Spleen (tissue), 11 donors: ENCODE data around the gene POF1B. TPM values are rescaled to one million over a fixed set of nuclear protein-coding genes. Genes with fewer than 3 reads are reported as not detected.
"Not testable (repeated sequence)": the region's sequence is repeated elsewhere in the genome, so short reads cannot be mapped to it uniquely, and the experiment has no call there.

Experiments
- DNase-seq: peaks from one replicate; pipeline ENCODE4 v3.0.0-alpha.2; 2020
- H3K27ac ChIP-seq, 8 donors: fragments of 200-600 bp; sonication (generic) in 7 of 8; 1 replicate in 4 of 8; 2 replicates in 4 of 8; pipeline versions ENCODE4 v1.5.0 to v1.8.0; 2016 to 2021; ENCODE audit warnings: inconsistent platforms in 4 of 8, mild to moderate bottlenecking in 4 of 8, moderate library complexity in 1 of 8
- H3K27me3 ChIP-seq, 7 donors: fragments of 200-600 bp; sonication (generic) in 6 of 7; replicated peaks in 1 of 7; 1 replicate in 4 of 7; 2 replicates in 3 of 7; pipeline versions ENCODE4 v1.5.0 to v1.8.0; 2016 to 2021; ENCODE audit warnings: inconsistent platforms in 3 of 7, mild to moderate bottlenecking in 1 of 7
- H3K36me3 ChIP-seq, 6 donors: fragments of 200-600 bp; sonication (generic) in 5 of 6; 1 replicate in 4 of 6; 2 replicates in 2 of 6; pipeline versions ENCODE4 v1.5.0 to v1.8.0; 2016 to 2021; ENCODE audit warnings: inconsistent platforms in 2 of 6
- H3K4me1 ChIP-seq, 6 donors: fragments of 200-600 bp; sonication (generic) in 5 of 6; 1 replicate in 3 of 6; 2 replicates in 3 of 6; pipeline versions ENCODE4 v1.5.0 to v1.8.0; 2016 to 2021; ENCODE audit warnings: inconsistent platforms in 3 of 6
- H3K4me3 ChIP-seq, 8 donors: fragments of 200-600 bp; sonication (generic) in 7 of 8; 1 replicate in 4 of 8; 2 replicates in 4 of 8; pipeline versions ENCODE4 v1.5.0 to v1.8.0; 2016 to 2021; ENCODE audit warnings: inconsistent platforms in 4 of 8, mild to moderate bottlenecking in 4 of 8, moderate library complexity in 2 of 8
- H3K9me3 ChIP-seq, 8 donors: fragments of 200-600 bp; sonication (generic) in 7 of 8; 1 replicate in 4 of 8; 2 replicates in 4 of 8; pipeline versions ENCODE4 v1.5.0 to v1.8.0; 2016 to 2021; ENCODE audit warnings: inconsistent platforms in 4 of 8
- POLR2A ChIP-seq, 3 donors: fragments of 450-650 bp; IDR thresholded peaks; one replicate each; pipeline ENCODE4 v1.5.1; 2017; ENCODE audit warnings: antibody characterized with exemption in 3 of 3, mild to moderate bottlenecking in 1 of 3
- POLR2AphosphoS5 ChIP-seq, 3 donors: sonication (generic); formaldehyde crosslinking; IDR thresholded peaks; one replicate each; pipeline ENCODE4 v1.5.1; 2017; ENCODE audit warnings: antibody characterized with exemption in 3 of 3
- WGBS, 5 donors: extraction: QIAGEN DNeasy Blood & Tissue Kit in 3 of 5; methylation state at CpG; one replicate each; pipeline versions ENCODE4 v1.1.5 to v1.1.7; 2013 to 2018; 5-methylcytosine and 5-hydroxymethylcytosine counted together
- intact Hi-C: fragments of 100-400 bp; cut with DNase I; formaldehyde crosslinking; loops from one replicate; pipeline ENCODE4 v1.15.0; 2023; ENCODE audit warnings: low total_unique reads
- polyA plus RNA-seq, 3 donors: library from polyadenylated mRNA; stranded (reverse); fragments of 200-250 nt; gene quantifications; one replicate each; pipeline ENCODE4 v1.2.1, GENCODE V29; 2013
- total RNA-seq, 7 donors: library from RNA; depleted of rRNA in 3 of 7; stranded (reverse); fragments of >200 nt in 3 of 7; fragmentation: NEBNext Ultra II Directional in 4 of 7; extraction: Animal tissue kit (Norgen Biotek cat#: 25700) in 4 of 7; gene quantifications; one replicate each; pipeline versions ENCODE4 v1.1.0 to v1.2.1, GENCODE V29; 2016 to 2021
- TF ChIP-seq, protein P1 (sequence below), 11 experiments: fragments of 200-600 bp in 7 of 11; fragments of 450-650 bp in 4 of 11; sonication (generic) in 4 of 11; IDR thresholded peaks in 8 of 11; conservative IDR thresholded peaks in 3 of 11; 1 replicate in 7 of 11; 2 replicates in 4 of 11; pipeline versions ENCODE4 v1.4.0 to v1.8.0; 2016 to 2021; ENCODE audit warnings: antibody characterized with exemption in 11 of 11, inconsistent platforms in 4 of 11, mild to moderate bottlenecking in 1 of 11
- donor health status: healthy with polysubstance abuse.
- donor health status: DM: no; HTN: no; CAD: no; lungs with moderate emphysema.
- donor health status: DM: no; HTN: no; CAD: no.
- donor health status: Bipolar disorder and iron deficiency.
- donor health status: healthy.
- donor health status: DM: no; HTN: no; CAD: no.
- donor health status: DM: yes; HTN: yes; CAD: no.

POF1B gene
- total and polyA plus RNA-seq, 10 donors, result 0.09 to 9.6 (median 4.2) TPM

DNA sequence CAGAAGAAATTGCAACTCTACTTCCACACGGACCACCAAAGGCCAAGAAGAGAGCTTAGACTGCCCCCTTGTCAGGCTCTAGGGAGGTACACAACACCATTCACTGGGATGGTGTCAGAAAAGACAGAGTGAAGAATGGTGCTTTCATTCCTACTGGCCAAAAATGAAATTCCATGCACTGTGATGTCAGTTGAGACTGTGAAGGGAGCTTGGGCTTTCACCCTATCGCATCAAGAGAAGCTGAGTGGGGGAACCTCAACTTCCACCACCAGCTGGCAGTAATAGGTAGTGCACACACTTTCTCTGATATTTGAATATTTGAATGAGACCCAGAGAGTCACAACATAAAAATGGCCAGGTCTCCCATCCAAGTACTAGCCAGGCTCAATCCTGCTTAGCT, 69.7 kb downstream of the POF1B start:
- no peaks in the 10 kb centered on the region for H3K36me3 ChIP-seq
- peaks cover 0 to 12% (median 3%) of the 10 kb centered on the region in 8 donors for H3K9me3 ChIP-seq
- intact Hi-C loops, result no loop called here
- H3K4me3 ChIP-seq, result no peak overlapping the region
- TF ChIP-seq, protein P1, sequence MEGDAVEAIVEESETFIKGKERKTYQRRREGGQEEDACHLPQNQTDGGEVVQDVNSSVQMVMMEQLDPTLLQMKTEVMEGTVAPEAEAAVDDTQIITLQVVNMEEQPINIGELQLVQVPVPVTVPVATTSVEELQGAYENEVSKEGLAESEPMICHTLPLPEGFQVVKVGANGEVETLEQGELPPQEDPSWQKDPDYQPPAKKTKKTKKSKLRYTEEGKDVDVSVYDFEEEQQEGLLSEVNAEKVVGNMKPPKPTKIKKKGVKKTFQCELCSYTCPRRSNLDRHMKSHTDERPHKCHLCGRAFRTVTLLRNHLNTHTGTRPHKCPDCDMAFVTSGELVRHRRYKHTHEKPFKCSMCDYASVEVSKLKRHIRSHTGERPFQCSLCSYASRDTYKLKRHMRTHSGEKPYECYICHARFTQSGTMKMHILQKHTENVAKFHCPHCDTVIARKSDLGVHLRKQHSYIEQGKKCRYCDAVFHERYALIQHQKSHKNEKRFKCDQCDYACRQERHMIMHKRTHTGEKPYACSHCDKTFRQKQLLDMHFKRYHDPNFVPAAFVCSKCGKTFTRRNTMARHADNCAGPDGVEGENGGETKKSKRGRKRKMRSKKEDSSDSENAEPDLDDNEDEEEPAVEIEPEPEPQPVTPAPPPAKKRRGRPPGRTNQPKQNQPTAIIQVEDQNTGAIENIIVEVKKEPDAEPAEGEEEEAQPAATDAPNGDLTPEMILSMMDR (IDR thresholded peaks at IDR 0.05 in 8 of 11, conservative IDR thresholded peaks at IDR 0.05 in 3 of 11), result no peak
- TF ChIP-seq POLR2A (IDR thresholded peaks at IDR 0.05) (no peak), POLR2AphosphoS5 (IDR thresholded peaks at IDR 0.05) (no peak)
- WGBS, 5 donors, result 61 to 88% (median 81%) methylated on average over 2 of the region's 2 CpGs
- H3K4me1 ChIP-seq, result no peaks in the 10 kb centered on the region
- no peak overlapping the region for H3K27ac ChIP-seq
- H3K27me3 ChIP-seq, result no peaks in the 10 kb centered on the region
- no peak for DNase-seq

- H3K27me3 ChIP-seq, result no peaks in the 10 kb centered on the region
- DNase-seq, result no peak
- H3K27ac ChIP-seq, result no peak overlapping the region
- no peaks in the 10 kb centered on the region for H3K9me3 ChIP-seq
- no peaks in the 10 kb centered on the region for H3K4me1 ChIP-seq
- intact Hi-C loops, result no loop called here
- no peak overlapping the region for H3K4me3 ChIP-seq
- 56 to 73% (median 58%) methylated on average over 3 of the region's 3 CpGs for WGBS, 5 donors
- H3K36me3 ChIP-seq, result no peaks in the 10 kb centered on the region
- no peak for TF ChIP-seq POLR2A (IDR thresholded peaks at IDR 0.05)
- TF ChIP-seq, protein P1 (IDR thresholded peaks at IDR 0.05 in 8 of 11, conservative IDR thresholded peaks at IDR 0.05 in 3 of 11), result no peak
- TF ChIP-seq POLR2AphosphoS5 (IDR thresholded peaks at IDR 0.05), result no peak
These were observed 75.9 kb downstream of the POF1B start for GRCh38 chrX:85303544-85303943.

DNA sequence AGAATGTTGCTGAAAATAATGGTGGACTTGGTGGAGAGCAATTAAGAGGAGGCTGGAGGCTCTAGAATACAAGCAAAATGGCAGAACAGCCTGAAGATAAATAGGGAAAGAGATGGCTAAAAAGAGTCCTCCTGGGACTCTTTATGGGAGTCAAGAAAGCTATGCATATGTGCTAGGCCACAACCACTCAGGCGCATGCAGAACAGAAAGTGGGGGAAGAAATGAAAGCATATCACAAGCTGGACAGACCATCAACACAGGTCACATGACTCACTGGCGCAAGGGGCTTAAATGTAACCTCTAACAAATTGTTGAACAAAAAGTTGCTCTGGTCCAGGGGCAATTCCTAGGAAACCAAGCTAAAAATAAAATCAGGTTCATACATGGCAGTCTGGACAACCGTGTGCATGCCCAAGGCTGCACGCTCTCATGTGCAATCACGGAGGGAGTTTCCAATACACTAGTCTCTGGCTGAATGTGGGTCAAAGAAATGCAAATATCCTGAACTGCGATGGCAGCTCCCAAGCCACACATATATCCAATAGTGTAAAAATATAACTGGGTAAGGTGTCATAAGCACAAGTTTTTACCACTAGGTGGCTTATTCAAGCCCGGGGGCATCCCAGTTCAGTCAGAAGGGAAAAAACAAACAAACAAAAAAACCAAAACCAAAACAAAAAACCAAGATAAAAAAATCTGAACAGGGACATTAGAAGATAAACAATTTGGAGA, 90.3 kb downstream of the POF1B start:
- Histone ChIP-seq H3K27me3 (no peaks in the 10 kb centered on the region), H3K4me1 (no peaks in the 10 kb centered on the region), H3K36me3 (no peaks in the 10 kb centered on the region), H3K4me3 (no peak overlapping the region), H3K27ac (no peak overlapping the region), H3K9me3 (peaks cover 0 to 47% (median 9%) of the 10 kb centered on the region in 8 donors)
- intact Hi-C loops, result no loop called here
- DNase-seq, result no peak
- no peak for TF ChIP-seq POLR2AphosphoS5 (IDR thresholded peaks at IDR 0.05)
- TF ChIP-seq, protein P1 (IDR thresholded peaks at IDR 0.05 in 8 of 11, conservative IDR thresholded peaks at IDR 0.05 in 3 of 11), result no peak
- TF ChIP-seq POLR2A (IDR thresholded peaks at IDR 0.05), result no peak
- WGBS, 5 donors, result 78 to 93% (median 86%) methylated on average over 7 of the region's 7 CpGs

DNA sequence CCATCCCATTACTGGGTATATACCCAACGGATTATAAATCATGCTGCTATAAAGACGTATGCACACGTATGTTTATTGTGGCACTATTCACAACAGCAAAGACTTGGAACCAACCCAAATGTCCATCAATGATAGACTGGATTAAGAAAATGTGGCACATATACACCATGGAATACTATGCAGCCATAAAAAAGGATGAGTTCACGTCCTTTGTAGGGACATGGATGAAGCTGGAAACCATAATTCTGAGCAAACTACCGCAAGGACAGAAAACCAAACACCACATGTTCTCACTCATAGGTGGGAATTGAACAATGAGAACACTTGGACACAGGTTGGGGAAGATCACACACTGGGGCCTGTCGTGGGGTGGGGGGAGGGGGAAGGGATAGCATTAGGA, 94.2 kb downstream of the POF1B start:
- DNase-seq, H3K36me3 ChIP-seq, H3K4me3 ChIP-seq, H3K27ac ChIP-seq, intact Hi-C loops, H3K27me3 ChIP-seq, H3K4me1 ChIP-seq: not testable (repeated sequence)
- H3K9me3 ChIP-seq, result peaks cover 0 to 19% (median 0%) of the 10 kb centered on the region in 8 donors
- 81 to 95% (median 91%) methylated on average over 6 of the region's 6 CpGs for WGBS, 5 donors
